GM13977 (cell line): ENCODE results near the gene CTDSPL2.
"Not testable (repeated sequence)": the region's sequence is repeated elsewhere in the genome, so short reads cannot be mapped to it uniquely, and the experiment has no call there.

ENCODE experiments used
- DNase-seq: peaks from one replicate; pipeline ENCODE4 v3.0.0; 2012; ENCODE audit warnings: low spot score
- in situ Hi-C: fragments of 300-500 bp; cut with MboI; formaldehyde crosslinking; loops from one replicate; pipeline ENCODE4 v1.12.0; 2022; ENCODE audit warnings: low sequenced_read_pairs, low pct_unique_long_range_greater_than_20kb, mixed read lengths, inconsistent platforms; ENCODE audit not compliant: unreplicated experiment
- TF ChIP-seq, protein P1 (sequence below): IDR thresholded peaks from 2 replicates; pipeline ENCODE4 v1.5.1; 2012; ENCODE audit warnings: mild to moderate bottlenecking, control low read depth; ENCODE audit not compliant: insufficient read depth; ENCODE audit errors: extremely low read depth, missing control alignments

Gene CTDSPL2

DNA sequence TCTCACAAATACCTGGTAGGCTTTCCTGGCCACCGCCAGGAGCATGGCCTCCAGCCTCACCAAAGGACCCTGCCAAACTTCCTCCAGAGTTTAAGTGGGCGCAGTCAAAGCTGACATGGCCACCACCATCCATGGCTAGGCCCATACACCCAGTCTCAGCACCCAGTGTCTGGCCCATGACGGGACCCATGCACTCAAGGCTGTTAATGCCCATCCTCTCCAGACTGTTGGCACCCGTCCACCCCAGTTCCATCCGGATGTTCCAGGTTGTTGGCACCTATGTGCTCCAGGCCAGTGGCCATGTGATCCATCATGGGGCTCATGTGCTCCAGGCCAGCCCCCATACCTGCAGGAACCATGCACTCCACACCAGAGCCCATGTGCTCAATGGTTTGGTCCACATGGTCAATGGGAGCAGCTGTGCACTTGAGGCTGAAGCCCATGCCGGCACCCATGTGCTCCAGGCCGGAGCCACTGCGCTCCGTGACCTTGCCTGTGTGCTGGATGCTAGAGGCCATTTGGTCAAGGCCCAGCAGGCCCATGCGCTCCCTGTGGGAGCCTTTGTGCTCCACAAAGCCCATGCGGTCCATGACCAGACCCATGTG is 20.4 kb downstream of the CTDSPL2 start:
- TF ChIP-seq, protein P1, sequence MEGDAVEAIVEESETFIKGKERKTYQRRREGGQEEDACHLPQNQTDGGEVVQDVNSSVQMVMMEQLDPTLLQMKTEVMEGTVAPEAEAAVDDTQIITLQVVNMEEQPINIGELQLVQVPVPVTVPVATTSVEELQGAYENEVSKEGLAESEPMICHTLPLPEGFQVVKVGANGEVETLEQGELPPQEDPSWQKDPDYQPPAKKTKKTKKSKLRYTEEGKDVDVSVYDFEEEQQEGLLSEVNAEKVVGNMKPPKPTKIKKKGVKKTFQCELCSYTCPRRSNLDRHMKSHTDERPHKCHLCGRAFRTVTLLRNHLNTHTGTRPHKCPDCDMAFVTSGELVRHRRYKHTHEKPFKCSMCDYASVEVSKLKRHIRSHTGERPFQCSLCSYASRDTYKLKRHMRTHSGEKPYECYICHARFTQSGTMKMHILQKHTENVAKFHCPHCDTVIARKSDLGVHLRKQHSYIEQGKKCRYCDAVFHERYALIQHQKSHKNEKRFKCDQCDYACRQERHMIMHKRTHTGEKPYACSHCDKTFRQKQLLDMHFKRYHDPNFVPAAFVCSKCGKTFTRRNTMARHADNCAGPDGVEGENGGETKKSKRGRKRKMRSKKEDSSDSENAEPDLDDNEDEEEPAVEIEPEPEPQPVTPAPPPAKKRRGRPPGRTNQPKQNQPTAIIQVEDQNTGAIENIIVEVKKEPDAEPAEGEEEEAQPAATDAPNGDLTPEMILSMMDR: no peak
- in situ Hi-C loops: no loop called here
- no peak for DNase-seq

DNA sequence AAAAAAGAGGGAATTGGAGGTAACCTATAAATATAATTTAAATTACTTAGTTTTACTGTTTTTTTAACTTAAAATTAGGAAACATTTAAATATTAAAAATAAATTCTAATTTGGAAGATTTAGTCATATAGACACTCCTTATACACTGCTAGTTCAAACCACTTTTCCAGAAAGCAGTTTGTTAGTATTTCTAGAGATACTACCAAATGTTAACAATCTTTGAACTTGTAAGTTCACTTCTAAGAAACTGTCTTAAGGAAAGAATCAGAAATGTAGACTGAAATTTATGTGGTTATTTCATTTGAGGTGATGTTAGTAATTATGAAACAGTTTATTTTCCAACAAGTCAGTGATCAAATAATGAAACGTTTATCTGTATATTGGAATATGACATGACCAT is 22.7 kb downstream of the CTDSPL2 start:
- DNase-seq: no peak
- in situ Hi-C loops: no loop called here
- TF ChIP-seq, protein P1: no peak

DNA sequence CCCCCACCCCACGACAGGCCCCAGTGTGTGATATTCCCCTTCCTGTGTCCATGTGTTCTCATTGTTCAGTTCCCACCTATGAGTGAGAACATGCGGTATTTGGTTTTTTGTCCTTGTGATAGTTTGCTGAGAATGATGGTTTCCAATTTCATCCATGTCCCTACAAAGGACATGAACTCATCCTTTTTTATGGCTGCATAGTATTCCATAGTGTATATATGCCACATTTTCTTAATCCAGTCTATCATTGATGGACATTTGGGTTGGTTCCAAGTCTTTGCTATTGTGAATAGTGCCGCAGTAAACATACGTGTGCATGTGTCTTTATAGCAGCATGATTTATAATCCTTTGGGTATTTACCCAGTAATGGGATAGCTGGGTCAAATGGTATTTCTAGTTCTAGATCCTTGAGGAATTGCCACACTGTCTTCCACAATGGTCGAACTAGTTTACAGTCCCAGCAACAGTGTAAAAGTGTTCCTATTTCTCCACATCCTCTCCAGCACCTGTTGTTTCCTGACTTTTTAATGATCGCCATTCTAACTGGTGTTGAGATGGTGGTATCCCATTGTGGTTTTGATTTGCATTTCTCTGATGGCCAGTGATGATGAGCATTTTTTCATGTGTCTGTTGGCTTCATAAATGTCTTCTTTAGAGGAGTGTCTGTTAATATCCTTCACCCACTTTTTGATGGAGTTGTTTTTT is 26.3 kb downstream of the CTDSPL2 start:
- DNase-seq, in situ Hi-C loops: not testable (repeated sequence)

DNA sequence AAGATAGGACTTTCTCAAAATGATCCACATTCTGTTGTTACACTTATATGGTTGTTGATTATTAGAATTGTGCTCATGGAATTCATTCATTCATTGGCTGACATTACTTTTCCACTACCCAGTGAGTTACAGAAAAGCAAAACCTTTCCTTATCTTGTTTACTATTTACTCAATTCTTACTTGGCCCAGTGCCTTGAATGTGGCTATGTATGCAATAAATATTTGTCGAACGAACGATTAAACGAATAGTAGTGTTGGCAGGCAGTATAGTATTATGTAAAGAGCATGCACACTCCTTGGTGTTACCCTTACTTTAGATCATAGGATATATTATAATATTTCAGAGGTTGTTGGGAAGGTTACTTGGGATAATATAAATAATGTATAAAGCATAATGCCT is 31.0 kb downstream of the CTDSPL2 start:
- no peak for DNase-seq
- TF ChIP-seq, protein P1: no peak
- in situ Hi-C loops: no loop called here

DNA sequence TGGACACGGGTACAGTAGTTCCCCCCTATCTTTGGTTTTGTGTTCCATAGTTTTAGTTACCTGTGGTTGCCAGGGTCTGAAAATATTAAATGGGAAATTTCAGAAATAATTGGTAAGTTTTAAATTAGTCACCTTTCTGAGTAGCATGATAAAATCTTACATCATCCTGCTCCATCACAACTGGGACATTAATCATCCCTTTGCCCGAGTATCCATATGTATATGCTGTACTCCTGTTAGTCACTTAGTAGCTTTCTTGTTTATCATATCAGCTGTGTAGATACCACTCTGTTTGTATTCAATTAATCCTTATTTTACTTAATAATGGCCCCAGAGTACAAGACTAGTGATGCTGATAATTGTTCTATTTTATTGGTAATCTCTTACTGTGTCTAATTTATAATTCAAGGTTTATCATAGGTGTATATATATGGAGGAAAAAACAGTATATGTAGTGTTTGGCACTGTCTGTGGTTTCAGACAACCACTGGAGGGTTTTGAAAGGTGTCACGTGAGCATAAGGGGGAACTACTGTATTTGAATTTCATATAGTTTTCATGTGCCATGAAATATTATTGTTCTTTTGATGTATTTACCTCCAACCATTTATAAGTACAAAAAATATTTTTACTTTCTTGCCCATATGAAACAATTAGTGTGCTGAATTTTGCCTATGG is 41.4 kb downstream of the CTDSPL2 start:
- TF ChIP-seq, protein P1: no peak
- no peak for DNase-seq
- in situ Hi-C loops: no loop called here

DNA sequence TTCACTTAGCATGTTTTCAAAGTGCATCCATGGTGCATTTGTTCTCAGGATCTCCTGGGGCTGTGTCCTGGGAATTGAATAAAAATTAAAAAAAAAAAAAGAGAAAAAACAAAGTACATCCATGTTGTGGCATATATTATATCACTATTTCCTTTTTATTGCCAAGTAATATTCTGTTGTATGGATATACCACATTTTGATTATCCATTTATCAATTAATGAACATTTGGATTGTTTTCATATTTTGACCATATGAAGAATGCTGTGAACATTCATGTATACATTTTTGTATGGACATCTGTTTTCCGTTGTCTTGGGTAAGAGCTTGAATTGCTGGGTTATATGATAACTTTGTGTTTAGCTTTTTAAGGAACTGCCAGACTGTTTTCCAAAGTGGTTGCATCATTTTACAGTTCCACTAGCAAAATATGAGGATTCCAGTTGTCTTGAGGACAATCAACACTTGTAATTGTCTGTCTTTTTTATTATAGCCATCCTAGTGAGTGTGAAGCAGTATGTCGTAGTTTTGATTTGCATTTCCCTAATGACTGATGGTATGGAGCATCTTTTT is 44.5 kb downstream of the CTDSPL2 start:
- TF ChIP-seq, protein P1: no peak
- in situ Hi-C loops: no loop called here
- DNase-seq: no peak

DNA sequence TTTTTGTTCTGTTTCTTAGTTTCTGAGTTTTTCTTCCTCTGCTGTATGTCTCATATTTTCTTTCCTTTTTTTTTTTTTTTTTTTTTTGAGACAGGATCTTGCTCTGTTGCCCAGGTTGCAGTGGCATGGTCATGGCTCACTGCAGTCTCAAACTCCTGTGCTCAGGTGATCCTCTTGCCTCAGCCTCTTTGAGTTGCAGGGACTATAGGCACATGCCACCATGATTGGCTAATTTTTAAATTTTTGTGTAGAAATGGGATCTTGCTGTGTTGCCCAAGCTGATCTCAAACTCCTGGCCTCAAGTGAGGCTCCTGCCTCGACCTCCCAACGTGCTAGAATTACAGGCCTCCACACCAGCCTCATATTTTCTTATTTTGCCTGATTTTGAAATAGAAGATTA is 51.9 kb downstream of the CTDSPL2 start:
- no peak for DNase-seq
- TF ChIP-seq, protein P1: no peak
- in situ Hi-C loops: no loop called here
